ENCODE measurements around the gene GDPD4.

DNA sequence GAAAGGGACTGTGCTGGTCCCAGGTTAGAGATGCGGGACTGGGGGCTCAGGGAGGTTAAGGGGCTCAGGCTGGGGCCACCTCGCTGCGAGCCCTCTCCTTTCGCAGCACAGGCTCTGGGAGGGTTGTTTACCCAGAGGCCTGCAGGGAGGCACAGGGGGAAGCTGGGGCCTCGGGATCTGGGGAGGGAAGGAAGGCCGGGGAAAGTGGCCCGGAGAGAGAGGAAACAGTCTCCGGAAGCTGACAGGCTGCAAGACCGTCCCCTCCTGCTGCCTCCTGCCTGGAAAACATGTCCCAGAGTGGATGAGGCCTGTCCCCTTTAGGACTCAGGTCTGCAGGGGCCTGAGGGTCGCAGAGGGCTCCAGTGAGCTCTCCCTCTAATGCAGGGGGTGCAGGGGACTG, 128.0 kb downstream of the GDPD4 start:
- no peak for TF ChIP-seq POLR2A (IDR thresholded peaks at IDR 0.05)
- TF ChIP-seq, protein P1, sequence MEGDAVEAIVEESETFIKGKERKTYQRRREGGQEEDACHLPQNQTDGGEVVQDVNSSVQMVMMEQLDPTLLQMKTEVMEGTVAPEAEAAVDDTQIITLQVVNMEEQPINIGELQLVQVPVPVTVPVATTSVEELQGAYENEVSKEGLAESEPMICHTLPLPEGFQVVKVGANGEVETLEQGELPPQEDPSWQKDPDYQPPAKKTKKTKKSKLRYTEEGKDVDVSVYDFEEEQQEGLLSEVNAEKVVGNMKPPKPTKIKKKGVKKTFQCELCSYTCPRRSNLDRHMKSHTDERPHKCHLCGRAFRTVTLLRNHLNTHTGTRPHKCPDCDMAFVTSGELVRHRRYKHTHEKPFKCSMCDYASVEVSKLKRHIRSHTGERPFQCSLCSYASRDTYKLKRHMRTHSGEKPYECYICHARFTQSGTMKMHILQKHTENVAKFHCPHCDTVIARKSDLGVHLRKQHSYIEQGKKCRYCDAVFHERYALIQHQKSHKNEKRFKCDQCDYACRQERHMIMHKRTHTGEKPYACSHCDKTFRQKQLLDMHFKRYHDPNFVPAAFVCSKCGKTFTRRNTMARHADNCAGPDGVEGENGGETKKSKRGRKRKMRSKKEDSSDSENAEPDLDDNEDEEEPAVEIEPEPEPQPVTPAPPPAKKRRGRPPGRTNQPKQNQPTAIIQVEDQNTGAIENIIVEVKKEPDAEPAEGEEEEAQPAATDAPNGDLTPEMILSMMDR (IDR thresholded peaks at IDR 0.05), result no peak

Data from upper lobe of left lung (tissue), 4 donors.